GM21367 (cell line): Measurements from ENCODE around the gene SPON2.

Experiments used
- ATAC-seq: cut with Tn5 transposase; IDR thresholded peaks from one replicate; pipeline ENCODE4 v1.9.1; 2021; ENCODE audit not compliant: unreplicated experiment

Gene SPON2

GRCh38 chr4:1172228-1172851, at the start of gene SPON2:
TSS of gene SPON2 (minus strand) at chr4:1172583.
- ATAC-seq = no peak

GRCh38 chr4:1221155-1221870, 48.9 kb upstream of the SPON2 start:
- ATAC-seq = no peak

GRCh38 chr4:1220566-1220965, 48.2 kb upstream of the SPON2 start:
- no peak for ATAC-seq

- no peak for ATAC-seq
Observed at GRCh38 chr4:1219566-1219950, 47.2 kb upstream of the SPON2 start.

- peak; percentile 52 for ATAC-seq
Observed at GRCh38 chr4:1218634-1219565, 46.5 kb upstream of the SPON2 start.

- no peak for ATAC-seq
Observed at GRCh38 chr4:1217366-1217765, 45.0 kb upstream of the SPON2 start.

GRCh38 chr4:1216869-1217294, 44.5 kb upstream of the SPON2 start:
- no peak for ATAC-seq

GRCh38 chr4:1216076-1216614, 43.8 kb upstream of the SPON2 start:
- ATAC-seq = no peak

GRCh38 chr4:1215141-1216075, 43.0 kb upstream of the SPON2 start:
- peak; percentile 36 for ATAC-seq

GRCh38 chr4:1214101-1215095, 42.0 kb upstream of the SPON2 start:
- ATAC-seq = no peak

GRCh38 chr4:1213336-1213995, 41.1 kb upstream of the SPON2 start:
- no peak for ATAC-seq

- ATAC-seq = no peak
Observed at GRCh38 chr4:1212546-1213335, 40.4 kb upstream of the SPON2 start.

GRCh38 chr4:1211891-1212545, 39.6 kb upstream of the SPON2 start:
- ATAC-seq = no peak

- no peak for ATAC-seq
Observed at GRCh38 chr4:1211371-1211770, 39.0 kb upstream of the SPON2 start.

GRCh38 chr4:1210971-1211370, 38.6 kb upstream of the SPON2 start:
- ATAC-seq = no peak

GRCh38 chr4:1210241-1210841, 38.0 kb upstream of the SPON2 start:
- ATAC-seq = no peak

- no peak for ATAC-seq
Observed at GRCh38 chr4:1209821-1210220, 37.4 kb upstream of the SPON2 start.
